ENCODE results near the gene KIF4A. TPM values are rescaled to one million over a fixed set of nuclear protein-coding genes. Genes with fewer than 3 reads are reported as not detected.

KIF4A gene
- total and polyA plus RNA-seq, 10 of the 15 experiments (the other 5 are each of a cell fraction or from before 2014, with no cell fraction given), result 10.8 to 28.8 (median 22.5) TPM

- ATAC-seq (no peak), FAIRE-seq (no peak), DNase-seq (ENCODE audit: low read depth, low spot score) (no peak)
- Histone ChIP-seq H3K4me1 (ENCODE audit: control insufficient read depth, insufficient read depth, low read length) (no peaks in the 10 kb centered on the region), H2AFZ (ENCODE audit: control insufficient read depth, low read depth, low read length) (no peak overlapping the region), H3K9me3 (replicated peaks; ENCODE audit: control insufficient read depth, insufficient read depth, low read length) (no peaks in the 10 kb centered on the region), H3K27me3 (replicated peaks in 1 of 2; ENCODE audit: control insufficient read depth in 2 of 2, insufficient read depth in 2 of 2, low read length in 1 of 2) (no peaks in the 10 kb centered on the region), H3K4me3 (no peak overlapping the region), H3K36me3 (ENCODE audit: control insufficient read depth in 2 of 2, insufficient read depth in 2 of 2, low read length in 1 of 2) (no peaks in the 10 kb centered on the region), H3K9ac (ENCODE audit: control insufficient read depth, insufficient read depth, low read length) (no peak overlapping the region), H3K79me2 (ENCODE audit: control insufficient read depth, insufficient read depth, low read length) (no peaks in the 10 kb centered on the region), H3K27ac (ENCODE audit: control insufficient read depth, insufficient read depth) (no peak overlapping the region), H3K4me2 (ENCODE audit: control insufficient read depth, insufficient read depth) (no peak overlapping the region), H4K20me1 (ENCODE audit: control insufficient read depth, insufficient read depth) (no peaks in the 10 kb centered on the region)
- in situ Hi-C loops (cut with MboI), result no loop called here
- CTCF ChIA-PET, result no interaction called here
- POLR2A ChIA-PET, result interaction anchor here (0.6 kb wide), 1 partner anchor 805 kb away, joined by 5 read pairs; no protein-coding TSS in a partner anchor
- SMC1A ChIA-PET (ENCODE audit: uncharacterized antibody, unreplicated experiment), result interaction anchor here (0.7 kb wide), 1 partner anchor 113 kb away, joined by 3 read pairs; no protein-coding TSS in a partner anchor
- RAD21 ChIA-PET (ENCODE audit: unreplicated experiment), result no interaction called here
- no TSS peak for BruUV-seq (replicated peaks)
- WGBS (ENCODE audit: insufficient coverage, insufficient replicate concordance, low lambda C conversion rate, missing lambda C conversion rate), result 46% methylated on average over 3 of the region's 3 CpGs
- intact Hi-C loops (cut with micrococcal nuclease; ENCODE audit: unreplicated experiment), result no loop called here
- TF ChIP-seq ZNF622 (IDR thresholded peaks at IDR 0.05), result no peak
- TF ChIP-seq BHLHE40 (IDR thresholded peaks at IDR 0.05; ENCODE audit: borderline replicate concordance in 1 of 2, low read depth in 2 of 2, low read length in 1 of 2), result no peak
- no peak for TF ChIP-seq ZBTB40 (IDR thresholded peaks at IDR 0.05; ENCODE audit: borderline replicate concordance)
- TF ChIP-seq RAD51 (IDR thresholded peaks at IDR 0.05), result no peak
- TF ChIP-seq MTA3 (IDR thresholded peaks at IDR 0.05; ENCODE audit: borderline replicate concordance, low read length), result no peak
- TF ChIP-seq GABPA (IDR thresholded peaks at IDR 0.05; ENCODE audit: low read depth), result no peak
- TF ChIP-seq, protein P1, sequence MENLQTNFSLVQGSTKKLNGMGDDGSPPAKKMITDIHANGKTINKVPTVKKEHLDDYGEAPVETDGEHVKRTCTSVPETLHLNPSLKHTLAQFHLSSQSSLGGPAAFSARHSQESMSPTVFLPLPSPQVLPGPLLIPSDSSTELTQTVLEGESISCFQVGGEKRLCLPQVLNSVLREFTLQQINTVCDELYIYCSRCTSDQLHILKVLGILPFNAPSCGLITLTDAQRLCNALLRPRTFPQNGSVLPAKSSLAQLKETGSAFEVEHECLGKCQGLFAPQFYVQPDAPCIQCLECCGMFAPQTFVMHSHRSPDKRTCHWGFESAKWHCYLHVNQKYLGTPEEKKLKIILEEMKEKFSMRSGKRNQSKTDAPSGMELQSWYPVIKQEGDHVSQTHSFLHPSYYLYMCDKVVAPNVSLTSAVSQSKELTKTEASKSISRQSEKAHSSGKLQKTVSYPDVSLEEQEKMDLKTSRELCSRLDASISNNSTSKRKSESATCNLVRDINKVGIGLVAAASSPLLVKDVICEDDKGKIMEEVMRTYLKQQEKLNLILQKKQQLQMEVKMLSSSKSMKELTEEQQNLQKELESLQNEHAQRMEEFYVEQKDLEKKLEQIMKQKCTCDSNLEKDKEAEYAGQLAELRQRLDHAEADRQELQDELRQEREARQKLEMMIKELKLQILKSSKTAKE (IDR thresholded peaks at IDR 0.05; ENCODE audit: low read depth, poor library complexity, severe bottlenecking), result no peak
- TF ChIP-seq, protein P2, sequence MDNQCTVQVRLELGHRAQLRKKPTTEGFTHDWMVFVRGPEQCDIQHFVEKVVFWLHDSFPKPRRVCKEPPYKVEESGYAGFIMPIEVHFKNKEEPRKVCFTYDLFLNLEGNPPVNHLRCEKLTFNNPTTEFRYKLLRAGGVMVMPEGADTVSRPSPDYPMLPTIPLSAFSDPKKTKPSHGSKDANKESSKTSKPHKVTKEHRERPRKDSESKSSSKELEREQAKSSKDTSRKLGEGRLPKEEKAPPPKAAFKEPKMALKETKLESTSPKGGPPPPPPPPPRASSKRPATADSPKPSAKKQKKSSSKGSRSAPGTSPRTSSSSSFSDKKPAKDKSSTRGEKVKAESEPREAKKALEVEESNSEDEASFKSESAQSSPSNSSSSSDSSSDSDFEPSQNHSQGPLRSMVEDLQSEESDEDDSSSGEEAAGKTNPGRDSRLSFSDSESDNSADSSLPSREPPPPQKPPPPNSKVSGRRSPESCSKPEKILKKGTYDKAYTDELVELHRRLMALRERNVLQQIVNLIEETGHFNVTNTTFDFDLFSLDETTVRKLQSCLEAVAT (IDR thresholded peaks at IDR 0.05), result no peak
- TF ChIP-seq, protein P3, sequence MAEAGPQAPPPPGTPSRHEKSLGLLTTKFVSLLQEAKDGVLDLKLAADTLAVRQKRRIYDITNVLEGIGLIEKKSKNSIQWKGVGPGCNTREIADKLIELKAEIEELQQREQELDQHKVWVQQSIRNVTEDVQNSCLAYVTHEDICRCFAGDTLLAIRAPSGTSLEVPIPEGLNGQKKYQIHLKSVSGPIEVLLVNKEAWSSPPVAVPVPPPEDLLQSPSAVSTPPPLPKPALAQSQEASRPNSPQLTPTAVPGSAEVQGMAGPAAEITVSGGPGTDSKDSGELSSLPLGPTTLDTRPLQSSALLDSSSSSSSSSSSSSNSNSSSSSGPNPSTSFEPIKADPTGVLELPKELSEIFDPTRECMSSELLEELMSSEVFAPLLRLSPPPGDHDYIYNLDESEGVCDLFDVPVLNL (IDR thresholded peaks at IDR 0.05; ENCODE audit: low read depth, low read length), result no peak
- no peak for TF ChIP-seq CBX5 (IDR thresholded peaks at IDR 0.05; ENCODE audit: low read depth)
- TF ChIP-seq CREM (IDR thresholded peaks at IDR 0.05; ENCODE audit: low read depth), result no peak
- no peak for TF ChIP-seq STAT1 (conservative IDR thresholded peaks at IDR 0.05)
- TF ChIP-seq, protein P4, sequence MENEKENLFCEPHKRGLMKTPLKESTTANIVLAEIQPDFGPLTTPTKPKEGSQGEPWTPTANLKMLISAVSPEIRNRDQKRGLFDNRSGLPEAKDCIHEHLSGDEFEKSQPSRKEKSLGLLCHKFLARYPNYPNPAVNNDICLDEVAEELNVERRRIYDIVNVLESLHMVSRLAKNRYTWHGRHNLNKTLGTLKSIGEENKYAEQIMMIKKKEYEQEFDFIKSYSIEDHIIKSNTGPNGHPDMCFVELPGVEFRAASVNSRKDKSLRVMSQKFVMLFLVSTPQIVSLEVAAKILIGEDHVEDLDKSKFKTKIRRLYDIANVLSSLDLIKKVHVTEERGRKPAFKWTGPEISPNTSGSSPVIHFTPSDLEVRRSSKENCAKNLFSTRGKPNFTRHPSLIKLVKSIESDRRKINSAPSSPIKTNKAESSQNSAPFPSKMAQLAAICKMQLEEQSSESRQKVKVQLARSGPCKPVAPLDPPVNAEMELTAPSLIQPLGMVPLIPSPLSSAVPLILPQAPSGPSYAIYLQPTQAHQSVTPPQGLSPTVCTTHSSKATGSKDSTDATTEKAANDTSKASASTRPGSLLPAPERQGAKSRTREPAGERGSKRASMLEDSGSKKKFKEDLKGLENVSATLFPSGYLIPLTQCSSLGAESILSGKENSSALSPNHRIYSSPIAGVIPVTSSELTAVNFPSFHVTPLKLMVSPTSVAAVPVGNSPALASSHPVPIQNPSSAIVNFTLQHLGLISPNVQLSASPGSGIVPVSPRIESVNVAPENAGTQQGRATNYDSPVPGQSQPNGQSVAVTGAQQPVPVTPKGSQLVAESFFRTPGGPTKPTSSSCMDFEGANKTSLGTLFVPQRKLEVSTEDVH (IDR thresholded peaks at IDR 0.05; ENCODE audit: low read depth, partially characterized antibody), result no peak
These were observed 10.8 kb upstream of the KIF4A start for GRCh38 chrX:70279081-70279480.

Data from GM12878 (cell line).